MCF 10A (cell line): ENCODE measurements around the gene DMXL1. TPM values are rescaled to one million over a fixed set of nuclear protein-coding genes. Genes with fewer than 3 reads are reported as not detected.

Source experiments
- BruUV-seq: library from RNA; stranded (reverse); fragments of 400-500 nt; replicated peaks from 2 replicates; lab custom pipeline; 2021; lab: Mats Ljungman, UMichigan
- CTCF ChIA-PET: fragments of 300-600 bp; sonication (Branson Sonifier 250); formaldehyde crosslinking; extraction: SDS; loops from one replicate; lab custom pipeline; 2021; ENCODE audit warnings: antibody characterized with exemption, inconsistent platforms; lab: Yijun Ruan, JAX
- POLR2A ChIA-PET: fragments of 300-600, 350-650 bp; sonication (Branson Sonifier 250); formaldehyde crosslinking; extraction: SDS; loops from one replicate; lab custom pipeline; 2020; ENCODE audit warnings: antibody characterized with exemption, inconsistent platforms; lab: Yijun Ruan, JAX
- DNase-seq: peaks from one replicate; pipeline ENCODE4 v3.0.0-alpha.2; 2018; ENCODE audit not compliant: unreplicated experiment
- H3K27ac Mint-ChIP-seq: one replicate; pipeline ENCODE4 v1.8.0; 2022; ENCODE audit warnings: mild to moderate bottlenecking, low read depth, mixed read lengths; ENCODE audit not compliant: unreplicated experiment
- H3K27me3 Mint-ChIP-seq: one replicate; pipeline ENCODE4 v1.8.0; 2022; ENCODE audit warnings: mixed read lengths; ENCODE audit not compliant: insufficient read depth, unreplicated experiment
- H3K36me3 Mint-ChIP-seq: one replicate; pipeline ENCODE4 v1.8.0; 2022; ENCODE audit warnings: mild to moderate bottlenecking, moderate library complexity, mixed read lengths; ENCODE audit not compliant: insufficient read depth, unreplicated experiment
- H3K4me1 Mint-ChIP-seq: one replicate; pipeline ENCODE4 v1.8.0; 2022; ENCODE audit warnings: mixed read lengths; ENCODE audit not compliant: insufficient read depth, unreplicated experiment
- H3K4me3 Mint-ChIP-seq: one replicate; pipeline ENCODE4 v1.8.0; 2022; ENCODE audit warnings: mild to moderate bottlenecking, moderate library complexity, mixed read lengths; ENCODE audit not compliant: unreplicated experiment
- H3K9me3 Mint-ChIP-seq: one replicate; pipeline ENCODE4 v1.8.0; 2022; ENCODE audit warnings: mixed read lengths; ENCODE audit not compliant: unreplicated experiment
- intact Hi-C: fragments of 100-400 bp; cut with micrococcal nuclease; formaldehyde crosslinking; loops from 2 replicates; pipeline ENCODE4 v1.14.1; 2022
- microRNA-seq: library from miRNA; unstranded; fragments of <30 nt; microRNA quantifications from one replicate; pipeline ENCODE4 v1.2.0, GENCODE V29; 2022
- total RNA-seq: library from RNA; stranded (reverse); gene quantifications from 2 replicates; pipeline ENCODE4 v1.2.3, GENCODE V29; 2022
- TF ChIP-seq, protein P1 (sequence below): fragments of 200-600 bp; IDR thresholded peaks from one replicate; pipeline ENCODE4 v1.8.0; 2022; ENCODE audit warnings: antibody characterized with exemption, mild to moderate bottlenecking; ENCODE audit not compliant: unreplicated experiment

The DMXL1 gene
- total RNA-seq, 1 experiment from 2014 or later, result 45.1 TPM

DNA sequence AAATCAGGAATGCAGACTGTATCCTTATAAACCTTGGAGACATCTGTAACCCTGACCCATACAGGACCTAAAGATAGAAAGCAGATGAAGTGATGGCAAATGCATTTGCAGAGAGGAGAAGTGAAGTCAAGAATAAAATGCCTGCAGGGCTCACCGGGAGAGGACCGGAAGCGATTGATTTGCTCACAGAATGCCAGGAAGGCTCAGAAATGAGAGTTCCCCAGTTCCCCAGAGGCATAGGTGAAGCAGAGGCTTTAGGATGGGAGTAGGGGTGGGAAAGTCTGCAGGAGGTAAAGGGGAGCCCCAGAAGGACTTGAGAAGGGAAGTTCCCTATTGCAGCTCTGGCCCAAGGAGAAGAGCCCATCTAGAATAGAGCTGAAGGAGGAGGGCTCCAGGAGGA is 221.0 kb downstream of the DMXL1 start:
- POLR2A ChIA-PET, result interaction anchor here (1.0 to 5.8 kb wide), 4 partner anchors 9 to 31 kb away, joined by 3 to 48 read pairs (median 16); no protein-coding TSS in a partner anchor
- Mint-ChIP-seq H3K4me3 (no peak overlapping the region), H3K4me1 (peaks cover 38% of the 10 kb centered on the region), H3K9me3 (no peaks in the 10 kb centered on the region), H3K27me3 (no peaks in the 10 kb centered on the region), H3K27ac (no peak overlapping the region), H3K36me3 (no peaks in the 10 kb centered on the region)
- TF ChIP-seq, protein P1, sequence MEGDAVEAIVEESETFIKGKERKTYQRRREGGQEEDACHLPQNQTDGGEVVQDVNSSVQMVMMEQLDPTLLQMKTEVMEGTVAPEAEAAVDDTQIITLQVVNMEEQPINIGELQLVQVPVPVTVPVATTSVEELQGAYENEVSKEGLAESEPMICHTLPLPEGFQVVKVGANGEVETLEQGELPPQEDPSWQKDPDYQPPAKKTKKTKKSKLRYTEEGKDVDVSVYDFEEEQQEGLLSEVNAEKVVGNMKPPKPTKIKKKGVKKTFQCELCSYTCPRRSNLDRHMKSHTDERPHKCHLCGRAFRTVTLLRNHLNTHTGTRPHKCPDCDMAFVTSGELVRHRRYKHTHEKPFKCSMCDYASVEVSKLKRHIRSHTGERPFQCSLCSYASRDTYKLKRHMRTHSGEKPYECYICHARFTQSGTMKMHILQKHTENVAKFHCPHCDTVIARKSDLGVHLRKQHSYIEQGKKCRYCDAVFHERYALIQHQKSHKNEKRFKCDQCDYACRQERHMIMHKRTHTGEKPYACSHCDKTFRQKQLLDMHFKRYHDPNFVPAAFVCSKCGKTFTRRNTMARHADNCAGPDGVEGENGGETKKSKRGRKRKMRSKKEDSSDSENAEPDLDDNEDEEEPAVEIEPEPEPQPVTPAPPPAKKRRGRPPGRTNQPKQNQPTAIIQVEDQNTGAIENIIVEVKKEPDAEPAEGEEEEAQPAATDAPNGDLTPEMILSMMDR, result no peak
- intact Hi-C loops, result no loop called here
- CTCF ChIA-PET, result interaction anchor here (1.4 kb wide), 1 partner anchor 32 kb away, joined by 5 read pairs; no protein-coding TSS in a partner anchor
- no TSS peak for BruUV-seq
- DNase-seq, result no peak

DNA sequence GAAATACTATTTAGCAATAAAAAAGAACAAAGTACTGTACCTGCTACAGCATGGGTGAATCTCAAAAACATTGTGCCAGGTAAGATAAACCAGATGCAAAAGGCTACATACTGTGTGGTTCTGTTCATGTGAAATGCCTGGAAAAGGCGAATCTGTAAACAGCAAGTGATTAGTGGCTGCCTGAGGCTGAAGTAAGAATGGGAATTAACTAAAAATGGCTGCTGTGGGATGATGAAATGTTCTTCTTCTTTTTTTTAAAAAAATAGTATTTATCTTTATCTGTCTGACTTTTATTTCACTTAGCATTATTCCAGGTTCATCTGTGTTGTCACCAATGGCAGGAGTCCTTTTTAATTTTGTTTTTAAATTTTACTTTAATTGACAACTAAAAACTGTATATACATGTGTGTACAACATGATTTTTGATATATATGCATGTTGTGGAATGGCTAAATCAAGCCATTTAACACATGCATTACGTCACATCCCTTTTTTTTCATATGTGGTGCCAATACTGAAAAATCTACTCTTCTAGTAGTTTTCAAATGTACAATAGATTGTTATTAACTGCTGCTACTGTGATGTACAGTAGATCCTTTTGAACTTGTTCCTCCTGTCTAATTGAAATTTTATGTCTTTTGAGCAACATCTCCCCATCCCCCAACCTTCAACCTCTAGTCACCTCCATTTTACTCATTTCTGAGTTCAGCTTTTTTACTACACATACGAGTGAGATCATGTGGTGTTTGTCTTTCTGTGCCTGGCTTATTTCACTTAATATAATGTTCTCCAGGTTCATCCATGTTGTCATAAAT is 222.0 kb downstream of the DMXL1 start:
- Mint-ChIP-seq H3K27ac (no peak overlapping the region), H3K9me3 (no peaks in the 10 kb centered on the region), H3K36me3 (no peaks in the 10 kb centered on the region), H3K27me3 (no peaks in the 10 kb centered on the region), H3K4me1 (peaks cover 28% of the 10 kb centered on the region), H3K4me3 (no peak overlapping the region)
- BruUV-seq, result no TSS peak
- POLR2A ChIA-PET, result interaction anchor here (1.0 to 1.5 kb wide), 4 partner anchors 10 to 22 kb away, joined by 3 to 4 read pairs (median 3); no protein-coding TSS in a partner anchor
- TF ChIP-seq, protein P1, result no peak
- DNase-seq, result no peak
- intact Hi-C loops, result no loop called here
- CTCF ChIA-PET, result no interaction called here

DNA sequence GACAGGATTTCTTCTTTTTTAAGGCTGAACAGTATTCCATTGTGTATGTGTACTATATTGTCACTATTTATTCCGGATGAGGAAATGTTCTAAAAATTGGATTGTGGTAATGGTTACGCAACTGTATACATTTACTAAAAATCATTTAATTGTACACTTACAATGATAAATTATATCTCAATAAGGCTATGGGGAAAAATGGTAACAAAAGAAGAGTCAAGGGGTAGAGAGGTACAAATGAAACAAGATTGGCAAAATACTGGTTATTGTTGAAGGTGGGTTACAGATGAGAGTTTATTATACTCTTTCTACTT is 222.6 kb downstream of the DMXL1 start:
- BruUV-seq, result no TSS peak
- intact Hi-C loops, result no loop called here
- no peaks in the 10 kb centered on the region for H3K9me3 Mint-ChIP-seq
- TF ChIP-seq, protein P1, result no peak
- ChIA-PET CTCF (interaction anchor here (1.0 kb wide), 1 partner anchor 22 kb away, joined by 4 read pairs; no protein-coding TSS in a partner anchor), POLR2A (interaction anchor here (0.6 to 1.2 kb wide), 2 partner anchors 19 to 159 kb away, joined by 3 to 4 read pairs; no protein-coding TSS in a partner anchor)
- no peaks in the 10 kb centered on the region for H3K27me3 Mint-ChIP-seq
- H3K36me3 Mint-ChIP-seq, result no peaks in the 10 kb centered on the region
- DNase-seq, result no peak
- H3K4me3 Mint-ChIP-seq, result no peak overlapping the region
- no peak overlapping the region for H3K27ac Mint-ChIP-seq
- peaks cover 22% of the 10 kb centered on the region for H3K4me1 Mint-ChIP-seq

Small RNA genes within 50 kb of the gene (microRNA-seq; reads per million reads assigned to microRNA genes)
- gene MIR5706, result not detected

Other genes starting within 250 kb of the DMXL1 start
- gene DTWD2, start 82.5 kb upstream of the DMXL1 start, total RNA-seq, result 10.1 and 10.5 TPM in 2 replicates